Measurements from ENCODE around the gene MAGI1.

Gene MAGI1

GRCh38 chr3:65564483-65564882 lies 474.2 kb downstream of the MAGI1 start:
- Mint-ChIP-seq H3K27me3 (no peaks in the 10 kb centered on the region), H3K4me3 (no peak overlapping the region), H3K4me1 (ENCODE audit: low read depth) (no peaks in the 10 kb centered on the region), H3K27ac (no peak overlapping the region), H3K36me3 (no peaks in the 10 kb centered on the region), H3K9me3 (ENCODE audit: low read depth) (no peaks in the 10 kb centered on the region)

DNA sequence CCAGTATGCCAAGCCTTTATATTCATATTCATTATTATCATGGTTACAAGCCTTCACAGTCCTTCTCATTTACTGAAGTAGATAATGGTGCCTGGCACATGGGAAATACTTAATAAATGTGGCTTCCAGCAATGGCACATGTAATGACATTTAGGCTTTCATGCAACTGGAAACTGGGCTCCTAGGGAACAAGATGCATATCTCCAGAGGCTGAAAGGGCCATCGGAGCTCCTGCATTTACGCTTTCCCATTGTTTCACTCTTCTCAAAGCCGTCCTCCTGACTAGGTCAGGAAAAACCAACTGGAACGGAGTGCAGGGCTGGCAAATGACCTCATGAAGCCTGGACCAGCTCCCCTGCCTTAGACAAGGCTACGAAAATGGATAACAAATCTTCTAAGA lies 474.9 kb downstream of the MAGI1 start:
- Mint-ChIP-seq H3K4me3 (no peak overlapping the region), H3K36me3 (no peaks in the 10 kb centered on the region), H3K9me3 (ENCODE audit: low read depth) (no peaks in the 10 kb centered on the region), H3K27me3 (no peaks in the 10 kb centered on the region), H3K4me1 (ENCODE audit: low read depth) (no peaks in the 10 kb centered on the region), H3K27ac (no peak overlapping the region)

GRCh38 chr3:65562447-65562846 lies 476.3 kb downstream of the MAGI1 start:
- Mint-ChIP-seq H3K4me1 (ENCODE audit: low read depth) (no peaks in the 10 kb centered on the region), H3K27ac (no peak overlapping the region), H3K4me3 (no peak overlapping the region), H3K36me3 (no peaks in the 10 kb centered on the region), H3K9me3 (ENCODE audit: low read depth) (peaks cover 3% of the 10 kb centered on the region), H3K27me3 (no peaks in the 10 kb centered on the region)

GRCh38 chr3:65561617-65562016 lies 477.1 kb downstream of the MAGI1 start:
- Mint-ChIP-seq H3K9me3 (ENCODE audit: low read depth) (peaks cover 3% of the 10 kb centered on the region), H3K4me1 (ENCODE audit: low read depth) (no peaks in the 10 kb centered on the region), H3K36me3 (no peaks in the 10 kb centered on the region), H3K4me3 (no peak overlapping the region), H3K27ac (no peak overlapping the region), H3K27me3 (no peaks in the 10 kb centered on the region)

- Mint-ChIP-seq H3K4me3 (no peak overlapping the region), H3K9me3 (ENCODE audit: low read depth) (peaks cover 3% of the 10 kb centered on the region), H3K27ac (no peak overlapping the region), H3K36me3 (no peaks in the 10 kb centered on the region), H3K4me1 (ENCODE audit: low read depth) (no peaks in the 10 kb centered on the region), H3K27me3 (no peaks in the 10 kb centered on the region)
Measured at GRCh38 chr3:65560901-65561300, 477.8 kb downstream of the MAGI1 start.

DNA sequence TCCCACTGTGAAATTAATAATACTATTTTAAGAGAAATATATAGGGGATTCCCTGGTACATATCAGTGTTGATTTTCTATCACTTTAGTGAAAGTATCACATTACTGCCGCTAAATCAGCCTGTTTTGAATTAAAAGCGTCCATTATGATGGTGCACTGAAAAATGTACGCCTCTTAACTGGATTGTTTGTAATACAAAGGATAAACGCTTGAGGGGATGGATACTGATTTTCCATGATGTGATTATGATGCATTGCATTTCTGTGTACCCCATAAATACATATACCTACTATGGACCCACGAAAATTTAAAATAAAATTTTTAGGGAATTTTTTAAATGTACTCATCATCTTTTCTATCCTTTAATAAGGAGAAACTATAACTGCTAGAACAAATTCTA lies 478.6 kb downstream of the MAGI1 start:
- Mint-ChIP-seq H3K36me3 (no peaks in the 10 kb centered on the region), H3K27ac (no peak overlapping the region), H3K4me3 (no peak overlapping the region), H3K4me1 (ENCODE audit: low read depth) (no peaks in the 10 kb centered on the region), H3K27me3 (no peaks in the 10 kb centered on the region), H3K9me3 (ENCODE audit: low read depth) (peaks cover 3% of the 10 kb centered on the region)

- H3K9me3 Mint-ChIP-seq (ENCODE audit: low read depth), result peaks cover 3% of the 10 kb centered on the region
- H3K27me3 Mint-ChIP-seq, result no peaks in the 10 kb centered on the region
- no peak overlapping the region for H3K4me3 Mint-ChIP-seq
- H3K27ac Mint-ChIP-seq, result no peak overlapping the region
- H3K4me1 Mint-ChIP-seq (ENCODE audit: low read depth), result no peaks in the 10 kb centered on the region
- no peaks in the 10 kb centered on the region for H3K36me3 Mint-ChIP-seq
Measured at GRCh38 chr3:65559643-65560042, 479.1 kb downstream of the MAGI1 start.

GRCh38 chr3:65558826-65559225 lies 479.9 kb downstream of the MAGI1 start:
- Mint-ChIP-seq H3K27me3 (no peaks in the 10 kb centered on the region), H3K9me3 (ENCODE audit: low read depth) (peaks cover 3% of the 10 kb centered on the region), H3K27ac (no peak overlapping the region), H3K36me3 (no peaks in the 10 kb centered on the region), H3K4me3 (no peak overlapping the region), H3K4me1 (ENCODE audit: low read depth) (no peaks in the 10 kb centered on the region)

GRCh38 chr3:65557899-65558564 lies 480.7 kb downstream of the MAGI1 start:
- Mint-ChIP-seq H3K27ac (no peak overlapping the region), H3K9me3 (ENCODE audit: low read depth) (peaks cover 3% of the 10 kb centered on the region), H3K36me3 (no peaks in the 10 kb centered on the region), H3K4me1 (ENCODE audit: low read depth) (no peaks in the 10 kb centered on the region), H3K4me3 (no peak overlapping the region), H3K27me3 (no peaks in the 10 kb centered on the region)

DNA sequence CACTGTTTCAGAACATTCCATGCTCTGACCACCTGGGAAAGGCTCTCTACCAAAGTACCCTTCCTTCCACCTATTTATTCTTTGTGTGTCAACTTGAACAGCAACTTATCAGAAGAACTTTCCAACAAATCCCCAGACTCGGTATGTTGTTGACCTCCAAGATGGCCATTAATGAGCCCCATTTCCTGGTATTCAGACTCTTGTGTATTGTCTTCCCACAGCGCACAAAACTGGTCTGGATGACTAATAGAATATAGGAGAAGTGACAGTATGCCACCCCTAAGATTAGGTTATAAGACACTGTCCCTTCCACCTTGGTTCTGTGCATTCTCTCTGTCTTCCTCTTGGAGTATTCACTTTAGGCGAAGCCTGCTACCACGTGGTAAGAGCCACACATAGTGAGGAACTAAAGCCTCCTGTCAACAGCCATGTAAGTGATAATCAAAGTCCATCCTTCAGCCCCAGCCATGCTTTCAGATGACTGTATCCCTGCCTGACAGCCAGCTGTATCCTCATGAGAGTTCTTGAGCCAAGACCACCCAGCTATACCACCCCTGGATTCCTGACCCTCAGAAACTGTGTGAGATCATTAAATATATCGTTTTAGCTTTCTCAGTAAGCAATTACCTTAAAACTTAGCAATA lies 481.7 kb downstream of the MAGI1 start:
- Mint-ChIP-seq H3K27me3 (no peaks in the 10 kb centered on the region), H3K9me3 (ENCODE audit: low read depth) (peaks cover 8% of the 10 kb centered on the region), H3K27ac (no peak overlapping the region), H3K4me1 (ENCODE audit: low read depth) (no peaks in the 10 kb centered on the region), H3K4me3 (no peak overlapping the region), H3K36me3 (no peaks in the 10 kb centered on the region)

DNA sequence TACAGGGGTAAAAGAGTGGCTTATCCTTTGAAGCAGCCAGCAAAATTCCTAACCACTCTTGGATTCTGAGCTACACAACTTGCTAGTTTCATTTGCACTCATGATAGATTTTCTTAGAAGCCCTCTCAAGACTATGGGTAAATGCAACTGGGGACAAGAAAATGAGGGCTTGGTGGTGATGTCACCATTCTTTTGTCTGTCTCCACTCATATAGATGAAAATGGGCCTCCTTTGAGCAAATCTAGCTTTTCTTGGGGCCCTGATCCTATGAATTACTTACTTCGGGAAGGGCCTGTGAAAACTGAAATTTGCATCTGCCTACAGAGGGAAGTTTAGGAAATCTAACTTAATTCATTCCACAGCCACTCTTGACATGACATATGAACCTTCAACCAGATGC lies 486.3 kb downstream of the MAGI1 start:
- Mint-ChIP-seq H3K9me3 (ENCODE audit: low read depth) (peaks cover 5% of the 10 kb centered on the region), H3K27me3 (peaks cover 13% of the 10 kb centered on the region), H3K27ac (no peak overlapping the region), H3K4me3 (no peak overlapping the region), H3K4me1 (ENCODE audit: low read depth) (no peaks in the 10 kb centered on the region), H3K36me3 (no peaks in the 10 kb centered on the region)

- Mint-ChIP-seq H3K9me3 (ENCODE audit: low read depth) (peaks cover 5% of the 10 kb centered on the region), H3K4me1 (ENCODE audit: low read depth) (no peaks in the 10 kb centered on the region), H3K36me3 (no peaks in the 10 kb centered on the region), H3K4me3 (no peak overlapping the region), H3K27ac (no peak overlapping the region), H3K27me3 (peaks cover 13% of the 10 kb centered on the region)
Measured at GRCh38 chr3:65551945-65552344, 486.8 kb downstream of the MAGI1 start.

DNA sequence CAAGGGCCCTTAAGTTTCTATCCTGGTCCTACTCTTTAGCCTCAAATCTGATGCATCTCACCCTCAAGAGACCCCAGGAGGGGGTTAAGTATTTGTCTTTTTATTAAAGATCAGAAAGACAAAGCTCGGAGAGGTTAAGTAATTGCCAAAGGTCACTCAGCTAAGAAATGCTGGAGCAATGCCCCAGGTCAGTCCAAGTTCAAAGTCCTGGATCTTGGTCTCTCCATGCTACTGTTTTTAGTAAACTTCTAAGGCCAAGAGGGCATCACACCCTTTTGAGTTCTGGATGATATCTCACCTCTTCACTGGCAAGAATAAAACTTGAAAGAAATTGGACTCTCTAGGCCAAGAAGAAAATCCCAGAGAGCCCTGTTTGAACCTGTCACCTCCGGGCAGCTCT lies 488.6 kb downstream of the MAGI1 start:
- Mint-ChIP-seq H3K27ac (no peak overlapping the region), H3K4me3 (no peak overlapping the region), H3K9me3 (ENCODE audit: low read depth) (peaks cover 10% of the 10 kb centered on the region), H3K4me1 (ENCODE audit: low read depth) (no peaks in the 10 kb centered on the region), H3K36me3 (no peaks in the 10 kb centered on the region), H3K27me3 (peaks cover 13% of the 10 kb centered on the region)

DNA sequence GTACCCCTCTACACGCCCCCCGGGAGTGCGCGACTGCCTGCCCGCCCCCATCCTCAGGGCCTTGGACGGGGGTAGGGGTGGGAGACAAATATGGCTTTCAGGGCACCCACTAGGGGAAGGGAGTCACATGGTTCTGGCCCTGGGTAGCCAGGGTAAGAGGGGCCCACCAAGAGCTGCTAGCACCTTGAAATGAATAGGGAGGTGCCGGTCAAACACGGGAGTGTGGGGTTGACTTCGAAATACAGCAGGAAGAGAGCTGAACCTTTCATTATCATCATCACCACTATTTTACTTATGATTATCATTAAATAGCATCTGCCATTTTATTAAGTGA lies 489.1 kb downstream of the MAGI1 start:
- H3K4me1 Mint-ChIP-seq (ENCODE audit: low read depth), result no peaks in the 10 kb centered on the region
- no peaks in the 10 kb centered on the region for H3K36me3 Mint-ChIP-seq
- peaks cover 10% of the 10 kb centered on the region for H3K9me3 Mint-ChIP-seq (ENCODE audit: low read depth)
- no peak overlapping the region for H3K4me3 Mint-ChIP-seq
- H3K27ac Mint-ChIP-seq, result no peak overlapping the region
- H3K27me3 Mint-ChIP-seq, result peaks cover 13% of the 10 kb centered on the region

- Mint-ChIP-seq H3K9me3 (ENCODE audit: low read depth) (peaks cover 10% of the 10 kb centered on the region), H3K4me1 (ENCODE audit: low read depth) (no peaks in the 10 kb centered on the region), H3K36me3 (no peaks in the 10 kb centered on the region), H3K27me3 (peaks cover 13% of the 10 kb centered on the region), H3K27ac (no peak overlapping the region), H3K4me3 (no peak overlapping the region)
Measured at GRCh38 chr3:65548848-65549625, 489.7 kb downstream of the MAGI1 start.
